Measurements from ENCODE around the gene GPX1. TPM values are rescaled to one million over a fixed set of nuclear protein-coding genes. Genes with fewer than 3 reads are reported as not detected.

Gene GPX1
- total and polyA plus RNA-seq, 10 of the 15 experiments (the other 5 are each of a cell fraction or from before 2014, with no cell fraction given), result 32.0 to 1,121 (median 400) TPM

DNA sequence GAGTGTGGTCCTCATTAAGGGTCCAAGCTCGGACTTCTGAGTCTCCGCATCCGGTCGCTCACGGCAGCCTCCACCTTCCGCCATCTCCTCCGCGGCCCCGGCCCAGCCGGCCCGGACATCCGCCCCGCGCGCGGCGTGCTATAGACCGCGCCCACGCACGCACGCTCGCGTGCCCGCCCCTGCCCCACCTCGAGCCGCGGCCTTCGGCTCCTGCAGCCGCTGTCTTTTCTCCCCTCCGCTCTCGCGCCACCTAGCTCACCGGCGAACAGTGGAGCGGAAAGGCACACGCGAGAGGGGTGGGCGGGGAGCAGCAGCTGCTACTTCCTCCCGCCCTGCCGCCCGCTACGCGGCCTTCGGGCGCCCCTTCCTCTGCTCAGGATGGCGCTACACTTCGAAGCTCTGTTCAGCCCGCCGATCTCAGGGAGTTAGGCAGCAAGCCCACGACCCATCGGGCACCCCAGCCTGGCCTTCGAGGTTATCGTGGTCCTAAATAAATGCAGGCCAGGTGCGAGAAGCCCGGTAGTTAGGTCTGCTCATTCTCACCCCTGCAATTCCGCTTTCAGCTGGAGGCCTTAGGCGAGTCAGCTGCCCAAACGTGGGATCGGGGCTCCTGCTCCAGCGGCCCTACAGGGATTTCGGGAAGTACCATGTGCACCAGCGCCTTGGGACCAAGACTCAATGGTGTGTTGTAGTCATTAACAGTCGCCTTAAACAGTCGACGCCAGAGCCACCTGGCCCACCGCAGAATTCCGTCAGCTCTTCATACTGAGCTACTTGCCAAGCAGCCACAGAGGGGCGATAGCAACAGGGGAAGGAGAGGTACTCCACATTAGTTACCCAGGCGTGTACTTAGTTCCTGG, 18.0 kb downstream of the GPX1 start, which contains the start of gene USP4 (continued):
- TF ChIP-seq, protein P1, sequence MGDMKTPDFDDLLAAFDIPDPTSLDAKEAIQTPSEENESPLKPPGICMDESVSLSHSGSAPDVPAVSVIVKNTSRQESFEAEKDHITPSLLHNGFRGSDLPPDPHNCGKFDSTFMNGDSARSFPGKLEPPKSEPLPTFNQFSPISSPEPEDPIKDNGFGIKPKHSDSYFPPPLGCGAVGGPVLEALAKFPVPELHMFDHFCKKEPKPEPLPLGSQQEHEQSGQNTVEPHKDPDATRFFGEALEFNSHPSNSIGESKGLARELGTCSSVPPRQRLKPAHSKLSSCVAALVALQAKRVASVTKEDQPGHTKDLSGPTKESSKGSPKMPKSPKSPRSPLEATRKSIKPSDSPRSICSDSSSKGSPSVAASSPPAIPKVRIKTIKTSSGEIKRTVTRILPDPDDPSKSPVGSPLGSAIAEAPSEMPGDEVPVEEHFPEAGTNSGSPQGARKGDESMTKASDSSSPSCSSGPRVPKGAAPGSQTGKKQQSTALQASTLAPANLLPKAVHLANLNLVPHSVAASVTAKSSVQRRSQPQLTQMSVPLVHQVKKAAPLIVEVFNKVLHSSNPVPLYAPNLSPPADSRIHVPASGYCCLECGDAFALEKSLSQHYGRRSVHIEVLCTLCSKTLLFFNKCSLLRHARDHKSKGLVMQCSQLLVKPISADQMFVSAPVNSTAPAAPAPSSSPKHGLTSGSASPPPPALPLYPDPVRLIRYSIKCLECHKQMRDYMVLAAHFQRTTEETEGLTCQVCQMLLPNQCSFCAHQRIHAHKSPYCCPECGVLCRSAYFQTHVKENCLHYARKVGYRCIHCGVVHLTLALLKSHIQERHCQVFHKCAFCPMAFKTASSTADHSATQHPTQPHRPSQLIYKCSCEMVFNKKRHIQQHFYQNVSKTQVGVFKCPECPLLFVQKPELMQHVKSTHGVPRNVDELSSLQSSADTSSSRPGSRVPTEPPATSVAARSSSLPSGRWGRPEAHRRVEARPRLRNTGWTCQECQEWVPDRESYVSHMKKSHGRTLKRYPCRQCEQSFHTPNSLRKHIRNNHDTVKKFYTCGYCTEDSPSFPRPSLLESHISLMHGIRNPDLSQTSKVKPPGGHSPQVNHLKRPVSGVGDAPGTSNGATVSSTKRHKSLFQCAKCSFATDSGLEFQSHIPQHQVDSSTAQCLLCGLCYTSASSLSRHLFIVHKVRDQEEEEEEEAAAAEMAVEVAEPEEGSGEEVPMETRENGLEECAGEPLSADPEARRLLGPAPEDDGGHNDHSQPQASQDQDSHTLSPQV (IDR thresholded peaks at IDR 0.05), result peak; percentile 73; the same call in 1 of the 2 replicates
- TF ChIP-seq ZNF622 (IDR thresholded peaks at IDR 0.05), result no peak
- peak; percentile 87 for TF ChIP-seq DPF2 (IDR thresholded peaks at IDR 0.05)
- TF ChIP-seq EP300 (IDR thresholded peaks at IDR 0.05; ENCODE audit: borderline replicate concordance in 1 of 2, control insufficient read depth in 1 of 2, low read depth in 2 of 2, low read length in 2 of 2), result peak; percentile 54 to 62; a peak in 2 of 4 replicates
- TF ChIP-seq CBX5 (IDR thresholded peaks at IDR 0.05; ENCODE audit: low read depth), result no peak
- no peak for TF ChIP-seq FOXK2 (IDR thresholded peaks at IDR 0.05)
- TF ChIP-seq STAT3 (IDR thresholded peaks at IDR 0.05; ENCODE audit: low read depth, low read length), result no peak
- TF ChIP-seq MTA2 (IDR thresholded peaks at IDR 0.05; ENCODE audit: low read depth), result no peak
- TF ChIP-seq NBN (IDR thresholded peaks at IDR 0.05), result peak; percentile 86
- TF ChIP-seq ZNF217 (IDR thresholded peaks at IDR 0.05), result no peak; the same call in 1 of the 2 replicates
- no peak for TF ChIP-seq CHD4 (IDR thresholded peaks at IDR 0.05)
- TF ChIP-seq, protein P2, sequence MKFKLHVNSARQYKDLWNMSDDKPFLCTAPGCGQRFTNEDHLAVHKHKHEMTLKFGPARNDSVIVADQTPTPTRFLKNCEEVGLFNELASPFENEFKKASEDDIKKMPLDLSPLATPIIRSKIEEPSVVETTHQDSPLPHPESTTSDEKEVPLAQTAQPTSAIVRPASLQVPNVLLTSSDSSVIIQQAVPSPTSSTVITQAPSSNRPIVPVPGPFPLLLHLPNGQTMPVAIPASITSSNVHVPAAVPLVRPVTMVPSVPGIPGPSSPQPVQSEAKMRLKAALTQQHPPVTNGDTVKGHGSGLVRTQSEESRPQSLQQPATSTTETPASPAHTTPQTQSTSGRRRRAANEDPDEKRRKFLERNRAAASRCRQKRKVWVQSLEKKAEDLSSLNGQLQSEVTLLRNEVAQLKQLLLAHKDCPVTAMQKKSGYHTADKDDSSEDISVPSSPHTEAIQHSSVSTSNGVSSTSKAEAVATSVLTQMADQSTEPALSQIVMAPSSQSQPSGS (IDR thresholded peaks at IDR 0.05; ENCODE audit: low read length), result no peak

Measured in GM12878 (cell line).